Caco-2 (cell line): ENCODE data around the gene PLEKHH2. TPM values are rescaled to one million over a fixed set of nuclear protein-coding genes. Genes with fewer than 3 reads are reported as not detected.
"Not testable (repeated sequence)": the region's sequence is repeated elsewhere in the genome, so short reads cannot be mapped to it uniquely, and the experiment has no call there.

Source experiments
- BruUV-seq: library from RNA; stranded (reverse); fragments of 400-500 nt; replicated peaks from 2 replicates; lab custom pipeline; 2021; lab: Mats Ljungman, UMichigan
- CTCF ChIA-PET: fragments of 300-600 bp; sonication (Branson Sonifier 250); formaldehyde crosslinking; loops from one replicate; lab custom pipeline; 2022; ENCODE audit warnings: antibody characterized with exemption; lab: Charles Lee
- POLR2A ChIA-PET: fragments of 300-600 bp; sonication (Branson Sonifier 250); formaldehyde crosslinking; loops from one replicate; lab custom pipeline; 2022; ENCODE audit warnings: antibody characterized with exemption; lab: Charles Lee
- DNase-seq, 2 experiments: peaks; one replicate each; pipeline versions ENCODE4 v3.0.0 to v3.0.0-alpha.2; 2020 to 2022
- H3K27me3 ChIP-seq: replicated peaks from 2 replicates; pipeline ENCODE4 v1.6.0; 2011; ENCODE audit warnings: low read length; ENCODE audit not compliant: control insufficient read depth, insufficient read depth
- H3K36me3 ChIP-seq: 2 replicates; pipeline ENCODE4 v1.5.1; 2011; ENCODE audit warnings: low read length; ENCODE audit not compliant: control insufficient read depth, insufficient read depth
- H3K4me1 ChIP-seq: fragments of 250-450 bp; sonication (Bioruptor Pico); 2 replicates; pipeline ENCODE4 v1.5.1; 2020; ENCODE audit warnings: mild to moderate bottlenecking
- H3K4me3 ChIP-seq: 2 replicates; pipeline ENCODE4 v1.5.1; 2011; ENCODE audit warnings: low read depth, mild to moderate bottlenecking, control low read depth, low read length
- H3K9me3 ChIP-seq: fragments of 250-450 bp; sonication (Bioruptor Pico); 2 replicates; pipeline ENCODE4 v1.5.1; 2020; ENCODE audit warnings: mild to moderate bottlenecking, moderate library complexity
- H3K27ac Mint-ChIP-seq: one replicate; pipeline ENCODE4 v1.8.0; 2022; ENCODE audit warnings: mixed read lengths; ENCODE audit not compliant: unreplicated experiment
- H3K27me3 Mint-ChIP-seq: one replicate; pipeline ENCODE4 v1.8.0; 2022; ENCODE audit warnings: mixed read lengths; ENCODE audit not compliant: insufficient read depth, unreplicated experiment
- H3K36me3 Mint-ChIP-seq: one replicate; pipeline ENCODE4 v1.8.0; 2022; ENCODE audit warnings: mild to moderate bottlenecking, mixed read lengths; ENCODE audit not compliant: insufficient read depth, unreplicated experiment
- H3K4me1 Mint-ChIP-seq: one replicate; pipeline ENCODE4 v1.8.0; 2022; ENCODE audit warnings: low read depth, mixed read lengths; ENCODE audit not compliant: unreplicated experiment
- H3K4me3 Mint-ChIP-seq: one replicate; pipeline ENCODE4 v1.8.0; 2022; ENCODE audit warnings: mild to moderate bottlenecking, moderate library complexity, mixed read lengths; ENCODE audit not compliant: unreplicated experiment
- H3K9me3 Mint-ChIP-seq: one replicate; pipeline ENCODE4 v1.8.0; 2022; ENCODE audit warnings: mixed read lengths; ENCODE audit not compliant: unreplicated experiment
- CTCF ChIP-seq, 2 experiments: fragments of 200-600 bp in 1 of 2; IDR thresholded peaks; 1 replicate in 1 of 2; 2 replicates in 1 of 2; pipeline versions ENCODE4 v1.5.1 to v1.8.0; 2011 to 2022; ENCODE audit warnings: antibody characterized with exemption in 1 of 2, control low read depth in 1 of 2, inconsistent platforms in 1 of 2, low read depth in 1 of 2, low read length in 1 of 2, mild to moderate bottlenecking in 1 of 2, moderate library complexity in 1 of 2; ENCODE audit not compliant: insufficient read depth in 1 of 2, severe bottlenecking in 1 of 2, unreplicated experiment in 1 of 2
- intact Hi-C: fragments of 100-400 bp; cut with micrococcal nuclease; formaldehyde crosslinking; loops from one replicate; pipeline ENCODE4 v1.10.0; 2022; ENCODE audit not compliant: unreplicated experiment
- total RNA-seq: library from RNA; stranded (reverse); gene quantifications from 2 replicates; pipeline ENCODE4 v1.2.3, GENCODE V29; 2022

Gene PLEKHH2
- total RNA-seq, 1 experiment from 2014 or later, result 1.5 TPM

GRCh38 chr2:43622931-43623451 lies 14.1 kb upstream of the PLEKHH2 start:
- H3K4me3 Mint-ChIP-seq, result no peak overlapping the region
- DNase-seq, result no peak
- POLR2A ChIA-PET, result no interaction called here
- TF ChIP-seq CTCF (IDR thresholded peaks at IDR 0.05; ENCODE audit: insufficient read depth in 1 of 2, low read depth in 1 of 2, low read length in 1 of 2, severe bottlenecking in 1 of 2, unreplicated experiment in 1 of 2), result no peak
- no peaks in the 10 kb centered on the region for H3K9me3 Mint-ChIP-seq
- no peaks in the 10 kb centered on the region for H3K36me3 Mint-ChIP-seq
- Histone ChIP-seq H3K27me3 (no peaks in the 10 kb centered on the region), H3K4me1 (no peaks in the 10 kb centered on the region), H3K4me3 (no peak overlapping the region), H3K9me3 (no peaks in the 10 kb centered on the region), H3K36me3 (no peaks in the 10 kb centered on the region)
- CTCF ChIA-PET, result no interaction called here
- no peaks in the 10 kb centered on the region for H3K4me1 Mint-ChIP-seq
- no TSS peak for BruUV-seq
- H3K27ac Mint-ChIP-seq, result no peak overlapping the region
- intact Hi-C loops, result no loop called here
- peaks cover 3% of the 10 kb centered on the region for H3K27me3 Mint-ChIP-seq

- peaks cover 4% of the 10 kb centered on the region; the same call in 1 of the 2 replicates for H3K9me3 ChIP-seq
- ChIA-PET CTCF (no interaction called here), POLR2A (no interaction called here)
- H3K36me3 ChIP-seq, result no peaks in the 10 kb centered on the region
- H3K4me1 ChIP-seq, result peaks cover 5% of the 10 kb centered on the region; the same call in 1 of the 2 replicates
- peaks cover 11% of the 10 kb centered on the region for H3K4me1 Mint-ChIP-seq
- no peaks in the 10 kb centered on the region for H3K36me3 Mint-ChIP-seq
- H3K27me3 Mint-ChIP-seq, result peaks cover 13% of the 10 kb centered on the region
- intact Hi-C loops, result no loop called here
- H3K27ac Mint-ChIP-seq, result no peak overlapping the region
- BruUV-seq, result no TSS peak
- no peak for TF ChIP-seq CTCF (IDR thresholded peaks at IDR 0.05; ENCODE audit: insufficient read depth in 1 of 2, low read depth in 1 of 2, low read length in 1 of 2, severe bottlenecking in 1 of 2, unreplicated experiment in 1 of 2)
- no peaks in the 10 kb centered on the region for H3K9me3 Mint-ChIP-seq
- no peaks in the 10 kb centered on the region for H3K27me3 ChIP-seq
- DNase-seq, result no peak
- no peak overlapping the region for H3K4me3 ChIP-seq
- no peak overlapping the region for H3K4me3 Mint-ChIP-seq
Observed at GRCh38 chr2:43631618-43632317, 5.3 kb upstream of the PLEKHH2 start.

GRCh38 chr2:43634604-43635306 lies 2.3 kb upstream of the PLEKHH2 start:
- Mint-ChIP-seq H3K4me1 (peaks cover 11% of the 10 kb centered on the region), H3K27ac (no peak overlapping the region), H3K27me3 (peaks cover 13% of the 10 kb centered on the region), H3K9me3 (no peaks in the 10 kb centered on the region), H3K36me3 (no peaks in the 10 kb centered on the region), H3K4me3 (peak overlapping the region; percentile 48)
- H3K4me1 ChIP-seq, result peaks cover 7% of the 10 kb centered on the region; the same call in 1 of the 2 replicates
- no TSS peak for BruUV-seq
- ChIA-PET CTCF (interaction anchor here (0.7 kb wide), 1 partner anchor 149 kb away, joined by 3 read pairs; no protein-coding TSS in a partner anchor), POLR2A (no interaction called here)
- TF ChIP-seq CTCF (IDR thresholded peaks at IDR 0.05; ENCODE audit: insufficient read depth in 1 of 2, low read depth in 1 of 2, low read length in 1 of 2, severe bottlenecking in 1 of 2, unreplicated experiment in 1 of 2), result no peak
- no peaks in the 10 kb centered on the region for H3K27me3 ChIP-seq
- H3K36me3 ChIP-seq, result no peaks in the 10 kb centered on the region
- intact Hi-C loops, result no loop called here
- peak in 1 of 2 experiments; percentile 29 for DNase-seq
- H3K4me3 ChIP-seq, result no peak overlapping the region
- H3K9me3 ChIP-seq, result no peaks in the 10 kb centered on the region

- intact Hi-C loops, H3K27ac Mint-ChIP-seq, H3K36me3 ChIP-seq, H3K27me3 ChIP-seq, DNase-seq, H3K9me3 Mint-ChIP-seq, H3K4me3 ChIP-seq, H3K36me3 Mint-ChIP-seq, BruUV-seq, H3K4me1 ChIP-seq, H3K9me3 ChIP-seq: not testable (repeated sequence)
- peaks cover 13% of the 10 kb centered on the region for H3K27me3 Mint-ChIP-seq
- peaks cover 11% of the 10 kb centered on the region for H3K4me1 Mint-ChIP-seq
- H3K4me3 Mint-ChIP-seq, result peak overlapping the region; percentile 67
- POLR2A ChIA-PET, result interaction anchor here (0.6 kb wide), 1 partner anchor 39 kb away, joined by 3 read pairs; no protein-coding TSS in a partner anchor
- CTCF ChIA-PET, result interaction anchor here (0.7 kb wide), 1 partner anchor 206 kb away, joined by 4 read pairs; no protein-coding TSS in a partner anchor
Observed at GRCh38 chr2:43636153-43636552, 907 bp upstream of the PLEKHH2 start.
